B cell (primary cell): ENCODE results near the gene ULK4.

ENCODE experiments used
- EZH2 ChIP-seq: IDR thresholded peaks from 2 replicates; pipeline ENCODE4 v1.6.1; 2012; ENCODE audit warnings: borderline replicate concordance, low read depth, mild to moderate bottlenecking, moderate library complexity, low read length; ENCODE audit not compliant: insufficient read depth, poor library complexity, severe bottlenecking
- TF ChIP-seq, protein P1 (sequence below): fragments of 200-600 bp; IDR thresholded peaks from one replicate; pipeline ENCODE4 v1.8.0; 2022; ENCODE audit warnings: antibody characterized with exemption, mild to moderate bottlenecking

DNA sequence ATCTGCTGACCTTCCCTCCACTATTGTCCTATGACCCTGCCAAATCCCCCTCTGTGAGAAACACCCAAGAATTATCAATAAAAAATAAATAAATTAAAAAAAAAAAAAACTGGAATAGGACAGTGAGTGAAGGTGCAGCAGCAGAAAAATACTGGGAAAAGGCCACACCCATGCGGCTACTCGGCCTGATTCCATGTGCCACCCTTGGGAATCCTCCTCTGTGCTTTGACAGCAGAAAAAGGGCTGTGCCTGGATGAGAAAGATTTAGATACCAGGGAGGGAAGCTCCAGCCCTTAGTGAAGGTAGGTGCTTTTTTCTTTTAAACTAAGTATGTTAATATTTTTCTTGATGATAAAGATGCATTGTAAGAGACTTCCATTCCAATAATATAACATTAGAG is 654.8 kb downstream of the ULK4 start:
- TF ChIP-seq, protein P1, sequence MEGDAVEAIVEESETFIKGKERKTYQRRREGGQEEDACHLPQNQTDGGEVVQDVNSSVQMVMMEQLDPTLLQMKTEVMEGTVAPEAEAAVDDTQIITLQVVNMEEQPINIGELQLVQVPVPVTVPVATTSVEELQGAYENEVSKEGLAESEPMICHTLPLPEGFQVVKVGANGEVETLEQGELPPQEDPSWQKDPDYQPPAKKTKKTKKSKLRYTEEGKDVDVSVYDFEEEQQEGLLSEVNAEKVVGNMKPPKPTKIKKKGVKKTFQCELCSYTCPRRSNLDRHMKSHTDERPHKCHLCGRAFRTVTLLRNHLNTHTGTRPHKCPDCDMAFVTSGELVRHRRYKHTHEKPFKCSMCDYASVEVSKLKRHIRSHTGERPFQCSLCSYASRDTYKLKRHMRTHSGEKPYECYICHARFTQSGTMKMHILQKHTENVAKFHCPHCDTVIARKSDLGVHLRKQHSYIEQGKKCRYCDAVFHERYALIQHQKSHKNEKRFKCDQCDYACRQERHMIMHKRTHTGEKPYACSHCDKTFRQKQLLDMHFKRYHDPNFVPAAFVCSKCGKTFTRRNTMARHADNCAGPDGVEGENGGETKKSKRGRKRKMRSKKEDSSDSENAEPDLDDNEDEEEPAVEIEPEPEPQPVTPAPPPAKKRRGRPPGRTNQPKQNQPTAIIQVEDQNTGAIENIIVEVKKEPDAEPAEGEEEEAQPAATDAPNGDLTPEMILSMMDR = no peak
- TF ChIP-seq EZH2 = no peak
